ENCODE data around the gene RABGEF1. TPM values are rescaled to one million over a fixed set of nuclear protein-coding genes. Genes with fewer than 3 reads are reported as not detected.
"Not testable (repeated sequence)": the region's sequence is repeated elsewhere in the genome, so short reads cannot be mapped to it uniquely, and the experiment has no call there.

The RABGEF1 gene
- total and polyA plus RNA-seq, 9 of the 15 experiments (the other 6 are each of a cell fraction or from before 2014, with no cell fraction given) = 7.0 to 29.3 (median 20.5) TPM

- BruUV-seq (replicated peaks); H3K27ac ChIP-seq (ENCODE audit: extremely low read depth, low read depth, low read length); H3K9ac ChIP-seq (ENCODE audit: insufficient read depth in 1 of 2, low read depth in 2 of 2, low read length in 2 of 2); H3K4me2 ChIP-seq (ENCODE audit: insufficient read depth, low read length); H2AFZ ChIP-seq (ENCODE audit: low read depth, low read length); H3K36me3 ChIP-seq (ENCODE audit: control insufficient read depth, insufficient read depth, low read length); CTCF ChIA-PET (ENCODE audit: low intra/inter-chr PET ratio); H4K20me1 ChIP-seq (replicated peaks; ENCODE audit: control insufficient read depth, insufficient read depth, low read length); DNase-seq (ENCODE audit: extremely low read depth in 1 of 4, low spot score in 3 of 4); H3K4me3 ChIP-seq; H3K9me3 ChIP-seq (replicated peaks; ENCODE audit: control insufficient read depth, insufficient read depth, low read depth, low read length); FAIRE-seq; intact Hi-C loops (cut with micrococcal nuclease); H3K9me1 ChIP-seq (ENCODE audit: control insufficient read depth, insufficient read depth, low read length); H3K27me3 ChIP-seq (ENCODE audit: control insufficient read depth in 2 of 2, insufficient read depth in 2 of 2, low read length in 2 of 2); H3K4me1 ChIP-seq (replicated peaks in 1 of 2; ENCODE audit: control insufficient read depth in 2 of 2, insufficient read depth in 2 of 2, low read length in 2 of 2); in situ Hi-C loops (cut with MboI); TF ChIP-seq ATF3 (CRISPR knock-in tag; conservative IDR thresholded peaks at IDR 0.05): not testable (repeated sequence)
- peak; percentile 41 for TF ChIP-seq ZNF121 (CRISPR knock-in tag; conservative IDR thresholded peaks at IDR 0.05)
- TF ChIP-seq SMARCA5 (IDR thresholded peaks at IDR 0.05) = peak; percentile 77; the same call in 1 of the 2 replicates
- peak; percentile 61 for TF ChIP-seq CEBPG (CRISPR knock-in tag; IDR thresholded peaks at IDR 0.05)
- TF ChIP-seq CEBPG (tag; conservative IDR thresholded peaks at IDR 0.05 in 1 of 2, IDR thresholded peaks at IDR 0.05 in 1 of 2) = 0 out of 4 replicates have a peak, but pooled peaks of 1 of the 2 experiments have one; percentile 24
- peak in 1 of 2 experiments; percentile 24; a peak in 1 of 4 replicates for TF ChIP-seq TRIM24 (IDR thresholded peaks at IDR 0.05)
- TF ChIP-seq ATF3 (IDR thresholded peaks at IDR 0.05) = peak; percentile 89
- peak; percentile 66 for TF ChIP-seq CEBPB (tag; IDR thresholded peaks at IDR 0.05)
- TF ChIP-seq BCOR (IDR thresholded peaks at IDR 0.05) = 0 out of 2 replicates have a peak, but pooled peaks have one; percentile 57
- H3K79me2 ChIP-seq (ENCODE audit: control insufficient read depth, insufficient read depth, low read length) = peaks cover 19% of the 10 kb centered on the region
- ATAC-seq = 0 out of 3 replicates have a peak, but pooled peaks have one; percentile 18
- POLR2A ChIA-PET = interaction anchor here (1.3 to 1.8 kb wide), 3 partner anchors 8 to 15 kb away, joined by 3 to 4 read pairs (median 3); partner anchors contain the start of gene RABGEF1
- WGBS (ENCODE audit: insufficient coverage, low coverage, missing lambda C conversion rate) = 79% methylated on average over 4 of the region's 4 CpGs
Measured at GRCh38 chr7:66755059-66755458, 14.5 kb downstream of the RABGEF1 start.

GRCh38 chr7:66756227-66756626, 15.7 kb downstream of the RABGEF1 start:
- in situ Hi-C loops (cut with MboI); DNase-seq (ENCODE audit: extremely low read depth in 1 of 4, low spot score in 3 of 4); H3K9ac ChIP-seq (ENCODE audit: insufficient read depth in 1 of 2, low read depth in 2 of 2, low read length in 2 of 2); POLR2A ChIA-PET; BruUV-seq (replicated peaks); ATAC-seq; intact Hi-C loops (cut with micrococcal nuclease); H3K27me3 ChIP-seq (ENCODE audit: control insufficient read depth in 2 of 2, insufficient read depth in 2 of 2, low read length in 2 of 2); H3K4me2 ChIP-seq (ENCODE audit: insufficient read depth, low read length); H3K4me3 ChIP-seq; FAIRE-seq; H2AFZ ChIP-seq (ENCODE audit: low read depth, low read length); H4K20me1 ChIP-seq (replicated peaks; ENCODE audit: control insufficient read depth, insufficient read depth, low read length); H3K9me1 ChIP-seq (ENCODE audit: control insufficient read depth, insufficient read depth, low read length); H3K9me3 ChIP-seq (replicated peaks; ENCODE audit: control insufficient read depth, insufficient read depth, low read depth, low read length); H3K4me1 ChIP-seq (replicated peaks in 1 of 2; ENCODE audit: control insufficient read depth in 2 of 2, insufficient read depth in 2 of 2, low read length in 2 of 2); CTCF ChIA-PET (ENCODE audit: low intra/inter-chr PET ratio); H3K36me3 ChIP-seq (ENCODE audit: control insufficient read depth, insufficient read depth, low read length); H3K27ac ChIP-seq (ENCODE audit: extremely low read depth, low read depth, low read length): not testable (repeated sequence)
- 79% methylated on average over 2 of the region's 3 CpGs for WGBS (ENCODE audit: insufficient coverage, low coverage, missing lambda C conversion rate)
- peaks cover 13% of the 10 kb centered on the region; the same call in 1 of the 3 replicates for H3K79me2 ChIP-seq (ENCODE audit: control insufficient read depth, insufficient read depth, low read length)
